Esophagus (tissue), 2 donors: ENCODE measurements around the gene CDHR2. TPM values are rescaled to one million over a fixed set of nuclear protein-coding genes. Genes with fewer than 3 reads are reported as not detected.

Experiments
- H3K27ac ChIP-seq, 2 donors: one replicate each; pipeline ENCODE4 v1.5.1; 2013; ENCODE audit warnings: low read depth in 2 of 2, mild to moderate bottlenecking in 2 of 2, inconsistent platforms in 1 of 2, low read length in 1 of 2, moderate library complexity in 1 of 2
- H3K27me3 ChIP-seq, 2 donors: one replicate each; pipeline ENCODE4 v1.6.1; 2013; ENCODE audit warnings: low read length in 2 of 2, control low read depth in 1 of 2, mild to moderate bottlenecking in 1 of 2; ENCODE audit not compliant: insufficient read depth in 2 of 2, control insufficient read depth in 1 of 2
- H3K36me3 ChIP-seq, 2 donors: one replicate each; pipeline ENCODE4 v1.6.1; 2013; ENCODE audit warnings: low read length in 1 of 2; ENCODE audit not compliant: control insufficient read depth in 2 of 2, insufficient read depth in 2 of 2
- H3K4me1 ChIP-seq, 2 donors: one replicate each; pipeline ENCODE4 v1.6.1; 2013; ENCODE audit warnings: low read length in 1 of 2; ENCODE audit not compliant: control insufficient read depth in 2 of 2, insufficient read depth in 2 of 2
- H3K4me3 ChIP-seq, 2 donors: one replicate each; pipeline ENCODE4 v1.5.1; 2013; ENCODE audit warnings: low read length in 2 of 2, mild to moderate bottlenecking in 2 of 2, low read depth in 1 of 2, moderate library complexity in 1 of 2
- H3K9me3 ChIP-seq, 2 donors: one replicate each; pipeline ENCODE4 v1.6.1; 2013; ENCODE audit warnings: mild to moderate bottlenecking in 2 of 2, low read depth in 1 of 2, low read length in 1 of 2, moderate library complexity in 1 of 2; ENCODE audit not compliant: control insufficient read depth in 2 of 2, insufficient read depth in 1 of 2
- WGBS, 2 donors: extraction: QIAGEN DNeasy Blood & Tissue Kit; methylation state at CpG; one replicate each; pipeline ENCODE4 v1.1.7; 2013; 5-methylcytosine and 5-hydroxymethylcytosine counted together
- polyA plus RNA-seq, 2 donors: library from polyadenylated mRNA; stranded (reverse); fragments of 200-250 nt; gene quantifications; one replicate each; pipeline ENCODE4 v1.2.3, GENCODE V29; 2013
- donor health status: healthy with polysubstance abuse.
- donor health status: Bipolar disorder and iron deficiency.

Gene CDHR2
- polyA plus RNA-seq, 2 donors, result 0.01 to 0.08 TPM

DNA sequence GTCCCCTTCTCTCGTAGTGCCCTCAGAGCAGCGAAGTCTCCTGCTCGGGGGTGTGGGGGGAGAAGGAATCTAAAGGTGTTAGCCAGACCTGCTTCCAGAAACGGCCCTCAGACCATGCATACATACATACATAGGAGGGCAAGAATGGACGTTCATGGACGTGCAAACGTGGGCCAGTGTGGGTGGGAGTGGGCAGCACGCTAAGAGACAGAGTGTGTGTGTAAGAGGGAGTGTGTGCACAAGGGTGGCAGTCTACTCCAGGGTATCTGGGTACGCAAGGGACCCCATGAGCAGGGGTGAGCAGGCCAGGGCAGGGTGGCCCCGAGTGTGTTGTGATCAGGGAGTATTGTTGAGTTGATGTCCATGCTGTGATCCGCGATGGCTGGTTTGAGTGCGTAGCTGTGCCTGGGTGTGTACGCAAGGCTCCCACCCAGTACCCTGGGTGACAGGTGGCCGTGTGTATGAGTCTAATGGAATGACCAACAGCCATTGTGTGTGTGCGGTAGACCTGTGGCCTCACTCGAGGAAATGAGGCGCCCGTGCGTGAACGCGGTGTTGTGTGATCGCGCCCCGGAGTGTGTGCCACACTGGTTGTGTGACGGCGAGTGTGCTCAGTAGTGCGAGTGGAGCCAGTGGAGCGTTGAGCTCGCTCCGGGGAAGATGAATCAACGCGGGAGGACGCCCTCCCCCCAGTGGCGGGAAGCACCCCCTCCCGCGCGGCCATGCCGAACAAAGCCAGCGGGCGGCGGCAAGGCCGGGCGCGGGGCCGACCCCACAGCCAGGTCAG is 60.0 kb downstream of the CDHR2 start:
- peak overlapping the region; percentile 61 for H3K4me3 ChIP-seq
- H3K27ac ChIP-seq, result no peak overlapping the region
- no peaks in the 10 kb centered on the region for H3K9me3 ChIP-seq
- peaks cover 4 to 8% of the 10 kb centered on the region in 2 donors for H3K4me1 ChIP-seq
- H3K36me3 ChIP-seq, result no peaks in the 10 kb centered on the region
- WGBS, 2 donors, result 30 to 32% methylated on average over 37 to 46 of the region's 46 CpGs
- H3K27me3 ChIP-seq, result peaks cover 0 to 4% of the 10 kb centered on the region in 2 donors

DNA sequence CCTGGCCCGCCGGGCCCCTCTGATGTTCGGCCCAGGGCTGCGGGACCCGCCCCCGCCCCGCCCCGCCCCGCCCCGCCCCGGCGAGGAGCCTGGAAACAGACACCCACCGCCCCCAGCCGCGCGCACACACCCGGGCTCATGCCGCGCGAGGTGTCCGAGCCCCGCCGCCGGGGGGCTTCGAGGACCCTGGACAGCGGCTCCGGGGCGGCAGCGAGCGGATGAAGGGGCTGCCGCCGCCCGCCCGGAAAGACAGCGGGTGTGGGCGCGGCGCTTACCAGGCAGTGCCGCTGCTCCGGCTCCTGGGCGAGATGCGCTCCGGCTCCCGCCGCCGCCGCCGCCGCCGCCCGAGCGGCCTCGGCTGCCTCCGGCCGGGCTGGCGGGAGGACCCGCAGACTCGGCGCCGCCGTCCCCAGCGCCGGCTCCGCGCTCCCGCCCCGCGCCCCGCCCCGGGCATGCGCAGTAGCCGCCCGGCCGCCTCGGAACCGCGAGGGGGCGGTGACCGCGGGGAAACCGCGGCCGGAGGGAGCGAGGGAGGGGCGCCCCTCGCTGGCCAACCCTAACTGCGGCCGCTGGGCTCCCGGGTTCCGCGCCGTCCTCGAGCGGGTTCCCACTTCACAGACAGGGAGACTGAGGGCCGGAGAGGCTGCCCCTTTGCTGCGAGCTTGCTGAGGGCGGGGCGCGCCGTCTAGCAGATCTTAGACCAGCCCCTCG is 60.7 kb downstream of the CDHR2 start, which contains the start of gene GPRIN1:
Gene GPRIN1, minus strand, starts transcription at position 433 of the 711 bp plus-strand sequence. CDS start 10,322 bp downstream, outside the sequence.
- peaks cover 4 to 8% of the 10 kb centered on the region in 2 donors for H3K4me1 ChIP-seq
- no peak within 1 kb of the TSS for H3K27ac ChIP-seq
- no peaks in the 10 kb centered on the region for H3K36me3 ChIP-seq
- H3K4me3 ChIP-seq, result peak within 1 kb of the TSS; percentile 61
- WGBS, 2 donors, result 0 to 1% methylated on average over 62 to 101 of the region's 101 CpGs
- peaks cover 0 to 4% of the 10 kb centered on the region in 2 donors for H3K27me3 ChIP-seq
- H3K9me3 ChIP-seq, result no peaks in the 10 kb centered on the region

DNA sequence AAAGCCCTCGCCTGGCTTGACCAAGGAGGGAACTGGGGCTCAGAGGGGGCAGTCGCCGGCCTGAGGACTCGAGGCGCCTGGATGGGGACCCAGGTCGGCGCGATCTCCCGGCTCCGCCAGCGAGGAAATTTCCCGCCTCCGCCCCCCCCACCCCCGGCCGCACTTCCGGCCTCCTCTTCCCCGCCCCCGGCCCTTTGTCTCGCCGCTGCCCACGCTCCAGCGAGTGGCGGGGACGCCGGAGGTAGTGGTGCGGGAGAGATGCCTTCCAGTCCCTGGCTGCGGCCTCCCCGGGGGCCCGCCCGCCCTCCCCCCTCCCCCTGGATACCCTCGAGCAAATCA is 61.3 kb downstream of the CDHR2 start:
- H3K27me3 ChIP-seq, result peaks cover 0 to 4% of the 10 kb centered on the region in 2 donors
- H3K27ac ChIP-seq, result no peak overlapping the region
- peaks cover 4 to 8% of the 10 kb centered on the region in 2 donors for H3K4me1 ChIP-seq
- peak overlapping the region; percentile 61 for H3K4me3 ChIP-seq
- H3K36me3 ChIP-seq, result no peaks in the 10 kb centered on the region
- no peaks in the 10 kb centered on the region for H3K9me3 ChIP-seq
- WGBS, 2 donors, result 2 to 4% methylated on average over 17 to 31 of the region's 31 CpGs

DNA sequence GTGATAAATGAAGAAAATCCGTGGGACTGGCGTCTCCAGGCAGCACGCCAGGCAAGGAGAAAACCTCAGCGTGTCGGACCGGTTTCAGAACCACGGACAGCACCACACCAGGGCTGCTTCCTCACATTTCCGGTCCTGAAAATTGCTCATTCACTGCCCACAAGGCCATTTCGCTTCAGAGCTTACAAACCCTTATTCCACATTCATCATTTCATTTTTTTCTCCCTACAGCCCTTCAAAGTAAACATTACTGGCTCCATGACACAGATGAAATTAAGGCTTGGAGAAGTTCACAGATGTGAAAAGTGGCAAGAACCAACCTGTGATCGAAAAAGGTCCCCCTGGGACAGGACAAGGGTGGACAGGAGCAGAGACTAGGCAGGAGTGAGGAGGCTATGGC is 62.3 kb downstream of the CDHR2 start:
- no peak overlapping the region for H3K27ac ChIP-seq
- peaks cover 0 to 4% of the 10 kb centered on the region in 2 donors for H3K27me3 ChIP-seq
- no peaks in the 10 kb centered on the region for H3K36me3 ChIP-seq
- no peak overlapping the region for H3K4me3 ChIP-seq
- H3K9me3 ChIP-seq, result no peaks in the 10 kb centered on the region
- peaks cover 4 to 8% of the 10 kb centered on the region in 2 donors for H3K4me1 ChIP-seq
- 12% methylated on average over 10 of the region's 10 CpGs for WGBS, 2 donors

DNA sequence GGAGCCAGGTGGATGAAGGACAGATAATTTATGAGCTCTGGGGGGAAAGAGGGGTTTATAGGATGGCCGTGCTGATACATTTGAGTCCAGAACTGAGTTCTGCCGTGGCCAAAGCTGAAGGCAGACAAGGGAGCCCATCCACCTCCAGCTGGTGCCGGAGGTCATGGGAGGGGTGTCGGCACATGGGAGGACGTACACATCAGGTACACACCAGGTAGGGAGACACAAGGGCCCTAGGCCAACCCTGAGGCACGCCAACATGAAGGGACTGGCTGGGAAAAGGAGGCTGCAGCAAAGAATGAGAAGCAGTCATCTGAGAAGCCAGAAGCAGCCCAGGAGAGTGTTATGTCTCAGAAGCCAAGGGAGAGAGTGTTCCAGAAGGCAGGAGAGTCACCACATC is 62.9 kb downstream of the CDHR2 start:
- Histone ChIP-seq H3K36me3 (no peaks in the 10 kb centered on the region), H3K27me3 (peaks cover 0 to 4% of the 10 kb centered on the region in 2 donors), H3K4me1 (peaks cover 4 to 8% of the 10 kb centered on the region in 2 donors), H3K4me3 (no peak overlapping the region), H3K27ac (no peak overlapping the region), H3K9me3 (no peaks in the 10 kb centered on the region)
- WGBS, 2 donors, result 79 to 84% methylated on average over 6 of the region's 6 CpGs

DNA sequence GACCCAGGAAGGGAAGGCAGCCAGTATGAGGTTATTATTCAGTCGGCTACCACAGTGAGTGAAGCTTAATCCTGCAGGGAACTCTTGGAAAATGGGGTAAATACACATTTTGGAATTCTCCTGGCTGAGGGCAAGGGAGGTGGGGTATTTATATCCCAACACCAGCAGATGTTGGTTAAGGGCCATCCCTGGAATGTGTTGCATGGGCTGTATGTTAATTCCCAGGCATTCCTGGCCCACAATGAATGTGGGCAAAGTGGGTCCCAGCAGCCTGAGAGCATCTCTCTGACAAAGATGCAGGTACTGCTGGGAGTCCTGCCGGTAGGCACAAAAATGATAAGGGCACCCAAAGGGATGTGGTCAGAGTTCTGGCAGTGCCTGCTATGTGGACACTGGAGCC is 63.7 kb downstream of the CDHR2 start:
- WGBS, 2 donors, result 64 to 65% methylated on average over 2 of the region's 2 CpGs
- Histone ChIP-seq H3K36me3 (no peaks in the 10 kb centered on the region), H3K9me3 (no peaks in the 10 kb centered on the region), H3K4me1 (peaks cover 4 to 8% of the 10 kb centered on the region in 2 donors), H3K27me3 (peaks cover 0 to 4% of the 10 kb centered on the region in 2 donors), H3K4me3 (no peak overlapping the region), H3K27ac (no peak overlapping the region)

DNA sequence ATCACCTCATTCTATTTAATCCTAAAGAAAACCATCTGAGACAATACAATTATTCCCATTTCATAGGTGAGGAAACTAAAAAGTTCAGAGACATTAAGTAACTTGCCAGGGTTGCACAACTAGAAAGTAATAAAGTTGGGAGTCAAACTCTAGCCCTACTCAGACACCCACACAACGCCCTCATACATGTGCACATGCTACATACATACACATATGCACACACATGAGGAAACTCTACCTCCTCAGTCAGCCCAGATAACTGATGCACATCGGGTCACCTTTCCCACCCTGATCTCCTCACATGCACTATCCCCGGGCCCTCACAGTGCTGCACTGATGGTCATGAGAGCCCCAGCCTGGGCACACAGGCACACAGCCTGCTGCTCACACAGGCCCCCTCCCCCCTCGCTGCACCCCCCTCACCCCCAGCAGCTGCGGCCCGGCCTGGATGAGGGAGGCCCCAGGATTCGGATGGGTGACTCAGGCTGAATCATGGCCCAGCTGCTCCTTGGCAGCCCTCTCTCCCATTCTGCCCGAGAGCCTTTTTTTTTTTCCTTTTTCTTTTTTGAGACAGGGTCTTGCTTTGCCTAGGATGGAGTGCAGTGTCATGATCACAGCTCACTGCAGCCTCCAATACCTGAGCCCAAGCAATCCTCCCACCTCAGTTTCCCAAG is 65.8 kb downstream of the CDHR2 start:
- peaks cover 11% of the 10 kb centered on the region in 2 donors for H3K4me1 ChIP-seq
- no peak overlapping the region for H3K4me3 ChIP-seq
- H3K27ac ChIP-seq, result no peak overlapping the region
- peaks cover 0 to 9% of the 10 kb centered on the region in 2 donors for H3K9me3 ChIP-seq
- peaks cover 0 to 18% of the 10 kb centered on the region in 2 donors for H3K27me3 ChIP-seq
- no peaks in the 10 kb centered on the region for H3K36me3 ChIP-seq
- WGBS, 2 donors, result 41 to 49% methylated on average over 8 of the region's 8 CpGs

DNA sequence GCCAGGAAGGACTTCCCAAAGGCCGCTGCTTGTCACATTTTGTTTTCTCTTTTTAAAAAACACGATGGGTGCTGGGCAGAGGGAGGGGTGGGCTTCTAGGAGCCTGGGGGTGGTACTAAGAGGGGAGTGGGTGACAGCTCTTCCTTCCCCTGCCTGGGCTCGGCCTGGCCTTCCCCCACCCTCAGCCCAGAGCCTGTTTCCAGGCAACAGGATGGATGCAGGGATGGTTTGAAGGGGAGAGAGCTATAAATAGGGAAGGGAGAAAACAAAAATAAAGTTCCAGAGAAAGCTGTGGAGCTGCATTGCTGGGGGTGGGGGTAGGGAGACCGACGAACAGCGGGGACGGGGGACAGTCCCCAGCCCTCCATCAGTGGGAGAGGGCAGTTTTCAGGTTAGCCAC is 67.4 kb downstream of the CDHR2 start:
- WGBS, 2 donors, result 62 to 66% methylated on average over 7 of the region's 7 CpGs
- Histone ChIP-seq H3K9me3 (peaks cover 0 to 9% of the 10 kb centered on the region in 2 donors), H3K27me3 (peaks cover 0 to 26% of the 10 kb centered on the region in 2 donors), H3K36me3 (no peaks in the 10 kb centered on the region), H3K4me3 (no peak overlapping the region), H3K4me1 (peaks cover 9 to 13% of the 10 kb centered on the region in 2 donors), H3K27ac (no peak overlapping the region)

DNA sequence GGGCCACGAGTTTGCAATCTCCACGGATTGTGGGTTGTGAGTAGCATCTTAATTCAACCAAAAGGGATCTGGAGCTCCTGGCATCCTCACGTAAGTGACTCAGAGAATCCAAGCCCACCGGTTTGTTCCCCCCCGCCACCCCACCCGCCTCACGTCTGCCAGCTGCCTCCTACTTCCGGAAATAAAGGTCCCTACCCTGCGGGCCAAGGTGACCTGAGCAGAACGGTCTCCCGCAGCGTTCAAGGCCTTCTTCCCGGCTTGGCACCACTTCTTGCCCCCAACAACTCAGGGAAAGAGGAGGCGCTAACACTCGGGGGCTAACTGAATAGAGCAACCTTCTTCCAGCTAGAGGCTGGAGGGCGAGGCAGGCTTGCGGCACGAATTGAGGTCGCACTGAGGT is 69.6 kb downstream of the CDHR2 start:
- 33 to 38% methylated on average over 19 of the region's 19 CpGs for WGBS, 2 donors
- Histone ChIP-seq H3K36me3 (no peaks in the 10 kb centered on the region), H3K4me1 (peaks cover 9 to 13% of the 10 kb centered on the region in 2 donors), H3K9me3 (peaks cover 0 to 9% of the 10 kb centered on the region in 2 donors), H3K4me3 (no peak overlapping the region), H3K27me3 (peaks cover 0 to 26% of the 10 kb centered on the region in 2 donors), H3K27ac (no peak overlapping the region)
